Activated B cell treated with CpG ODN at 0.5 μM for 24 hours (primary cell): ENCODE data around the gene DSCAML1. TPM values are rescaled to one million over a fixed set of nuclear protein-coding genes. Genes with fewer than 3 reads are reported as not detected.

Source experiments
- ATAC-seq: fragments of 200-7000 bp; cut with Tn5 transposase; one replicate; pipeline ENCODE4 v1.10.0; 2021; ENCODE audit warnings: low read depth, mild to moderate bottlenecking, moderate library complexity
- CTCF ChIA-PET: fragments of 350-600 bp; sonication (Branson Sonifier 250); formaldehyde crosslinking; loops from one replicate; lab custom pipeline; 2021; ENCODE audit warnings: antibody characterized with exemption; lab: Charles Lee
- POLR2A ChIA-PET: fragments of 350-600 bp; sonication (Branson Sonifier 250); formaldehyde crosslinking; loops from one replicate; lab custom pipeline; 2021; ENCODE audit warnings: antibody characterized with exemption; lab: Charles Lee
- DNase-seq: peaks from one replicate; pipeline ENCODE4 v3.0.0; 2022
- H3K27ac Mint-ChIP-seq: one replicate; pipeline ENCODE4 v1.8.0; 2020; ENCODE audit warnings: mixed read lengths
- H3K27me3 Mint-ChIP-seq: one replicate; pipeline ENCODE4 v1.8.0; 2021; ENCODE audit warnings: mixed read lengths
- H3K36me3 Mint-ChIP-seq: one replicate; pipeline ENCODE4 v1.8.0; 2021; ENCODE audit warnings: low read depth, mixed read lengths
- H3K4me1 Mint-ChIP-seq: one replicate; pipeline ENCODE4 v1.8.0; 2021; ENCODE audit warnings: mixed read lengths
- H3K4me3 Mint-ChIP-seq: one replicate; pipeline ENCODE4 v1.8.0; 2020; ENCODE audit warnings: mild to moderate bottlenecking, mixed read lengths
- H3K9me3 Mint-ChIP-seq: one replicate; pipeline ENCODE4 v1.8.0; 2020; ENCODE audit warnings: mixed read lengths
- CTCF ChIP-seq: fragments of 200-600 bp; IDR thresholded peaks from one replicate; pipeline ENCODE4 v1.8.0; 2022; ENCODE audit warnings: antibody characterized with exemption, mild to moderate bottlenecking
- intact Hi-C: fragments of 100-400 bp; cut with micrococcal nuclease; formaldehyde crosslinking; loops from one replicate; pipeline ENCODE4 v1.15.1; 2024
- total RNA-seq: library from RNA; stranded (reverse); gene quantifications from 2 replicates; pipeline ENCODE4 v1.2.3, GENCODE V29; 2022

The DSCAML1 gene
- total RNA-seq, 1 donor from 2014 or later = 3.6 TPM

GRCh38 chr11:117642396-117642795 lies 154.6 kb downstream of the DSCAML1 start:
- ChIA-PET POLR2A (no interaction called here), CTCF (no interaction called here)
- intact Hi-C loops = no loop called here
- Mint-ChIP-seq H3K4me1 (no peaks in the 10 kb centered on the region), H3K27ac (no peak overlapping the region), H3K27me3 (no peaks in the 10 kb centered on the region), H3K9me3 (no peaks in the 10 kb centered on the region), H3K36me3 (no peaks in the 10 kb centered on the region), H3K4me3 (no peak overlapping the region)
- DNase-seq = no peak
- TF ChIP-seq CTCF = no peak
- no peak for ATAC-seq

GRCh38 chr11:117641008-117641915 lies 155.8 kb downstream of the DSCAML1 start:
- intact Hi-C loops = no loop called here
- no peaks in the 10 kb centered on the region for H3K36me3 Mint-ChIP-seq
- ChIA-PET CTCF (no interaction called here), POLR2A (no interaction called here)
- no peaks in the 10 kb centered on the region for H3K9me3 Mint-ChIP-seq
- no peak overlapping the region for H3K27ac Mint-ChIP-seq
- no peak for TF ChIP-seq CTCF
- DNase-seq = no peak
- H3K4me3 Mint-ChIP-seq = no peak overlapping the region
- no peaks in the 10 kb centered on the region for H3K4me1 Mint-ChIP-seq
- no peak for ATAC-seq
- no peaks in the 10 kb centered on the region for H3K27me3 Mint-ChIP-seq

- ATAC-seq = no peak
- no peak for DNase-seq
- ChIA-PET POLR2A (no interaction called here), CTCF (no interaction called here)
- H3K27ac Mint-ChIP-seq = no peak overlapping the region
- no peaks in the 10 kb centered on the region for H3K36me3 Mint-ChIP-seq
- no peaks in the 10 kb centered on the region for H3K4me1 Mint-ChIP-seq
- intact Hi-C loops = no loop called here
- H3K9me3 Mint-ChIP-seq = no peaks in the 10 kb centered on the region
- H3K27me3 Mint-ChIP-seq = no peaks in the 10 kb centered on the region
- TF ChIP-seq CTCF = no peak
- no peak overlapping the region for H3K4me3 Mint-ChIP-seq
Observed at GRCh38 chr11:117640041-117640440, 157.0 kb downstream of the DSCAML1 start.

GRCh38 chr11:117639601-117640000 lies 157.4 kb downstream of the DSCAML1 start:
- H3K9me3 Mint-ChIP-seq = no peaks in the 10 kb centered on the region
- no peaks in the 10 kb centered on the region for H3K27me3 Mint-ChIP-seq
- no peak for ATAC-seq
- H3K4me3 Mint-ChIP-seq = no peak overlapping the region
- intact Hi-C loops = no loop called here
- no peak overlapping the region for H3K27ac Mint-ChIP-seq
- CTCF ChIA-PET = no interaction called here
- H3K36me3 Mint-ChIP-seq = no peaks in the 10 kb centered on the region
- TF ChIP-seq CTCF = no peak
- POLR2A ChIA-PET = no interaction called here
- no peak for DNase-seq
- no peaks in the 10 kb centered on the region for H3K4me1 Mint-ChIP-seq

- ATAC-seq = no peak
- Mint-ChIP-seq H3K4me1 (no peaks in the 10 kb centered on the region), H3K27ac (no peak overlapping the region), H3K27me3 (no peaks in the 10 kb centered on the region), H3K4me3 (no peak overlapping the region), H3K9me3 (no peaks in the 10 kb centered on the region), H3K36me3 (no peaks in the 10 kb centered on the region)
- ChIA-PET CTCF (no interaction called here), POLR2A (no interaction called here)
- intact Hi-C loops = no loop called here
- DNase-seq = no peak
- no peak for TF ChIP-seq CTCF
Observed at GRCh38 chr11:117638911-117639543, 158.0 kb downstream of the DSCAML1 start.
